Thyroid gland (tissue), 4 donors: ENCODE results near the gene HMBS.

ENCODE experiments used
- CTCF ChIP-seq, 6 experiments: fragments of 200-600 bp in 3 of 6; fragments of 450-650 bp in 3 of 6; sonication (generic) in 3 of 6; IDR thresholded peaks; one replicate each; pipeline ENCODE4 v1.5.1; 2016 to 2019; ENCODE audit warnings: antibody characterized with exemption in 6 of 6, mild to moderate bottlenecking in 2 of 6, inconsistent platforms in 1 of 6, moderate library complexity in 1 of 6
- POLR2A ChIP-seq, 2 donors: fragments of 450-650 bp; IDR thresholded peaks; one replicate each; pipeline ENCODE4 v1.6.1; 2017; ENCODE audit warnings: antibody characterized with exemption in 2 of 2, mild to moderate bottlenecking in 2 of 2, moderate library complexity in 1 of 2

GRCh38 chr11:119046489-119046888 lies 38.2 kb upstream of the HMBS start:
- TF ChIP-seq CTCF (IDR thresholded peaks at IDR 0.05) (no peak), POLR2A (IDR thresholded peaks at IDR 0.05) (no peak)
